Left cardiac atrium (tissue), 4 donors: ENCODE data around the gene SNX8. TPM values are rescaled to one million over a fixed set of nuclear protein-coding genes. Genes with fewer than 3 reads are reported as not detected.
"Not testable (repeated sequence)": the region's sequence is repeated elsewhere in the genome, so short reads cannot be mapped to it uniquely, and the experiment has no call there.

Experiments used
- ATAC-seq, 2 donors: fragments of 200-7000 bp; cut with Tn5 transposase; one replicate each; pipeline ENCODE4 v1.9.1; 2020; ENCODE audit warnings: mild to moderate bottlenecking in 2 of 2, moderate library complexity in 2 of 2
- DNase-seq: peaks from one replicate; pipeline ENCODE4 v3.0.0-alpha.2; 2020
- intact Hi-C, 2 donors: fragments of 100-400 bp; cut with DNase I; formaldehyde crosslinking; loops; one replicate each; pipeline versions ENCODE4 v1.14.1 to v1.15.1; 2022 to 2023
- total RNA-seq, 2 donors: library from RNA; stranded (reverse); fragmentation: NEBNext Ultra II Directional; extraction: Animal tissue kit (Norgen Biotek cat#: 25700); gene quantifications; one replicate each; pipeline ENCODE4 v1.2.1, GENCODE V29; 2021
- donor health status: DM: no; HTN: yes; CAD: no.
- donor health status: DM: no; HTN: yes; CAD: no; lungs with severe emphysema.
- donor health status: DM: yes; HTN: yes; CAD: no.
- donor health status: Dilated cardiomyopathy.

SNX8 gene
- total RNA-seq, 2 donors from 2014 or later: 31.3 to 38.5 TPM

DNA sequence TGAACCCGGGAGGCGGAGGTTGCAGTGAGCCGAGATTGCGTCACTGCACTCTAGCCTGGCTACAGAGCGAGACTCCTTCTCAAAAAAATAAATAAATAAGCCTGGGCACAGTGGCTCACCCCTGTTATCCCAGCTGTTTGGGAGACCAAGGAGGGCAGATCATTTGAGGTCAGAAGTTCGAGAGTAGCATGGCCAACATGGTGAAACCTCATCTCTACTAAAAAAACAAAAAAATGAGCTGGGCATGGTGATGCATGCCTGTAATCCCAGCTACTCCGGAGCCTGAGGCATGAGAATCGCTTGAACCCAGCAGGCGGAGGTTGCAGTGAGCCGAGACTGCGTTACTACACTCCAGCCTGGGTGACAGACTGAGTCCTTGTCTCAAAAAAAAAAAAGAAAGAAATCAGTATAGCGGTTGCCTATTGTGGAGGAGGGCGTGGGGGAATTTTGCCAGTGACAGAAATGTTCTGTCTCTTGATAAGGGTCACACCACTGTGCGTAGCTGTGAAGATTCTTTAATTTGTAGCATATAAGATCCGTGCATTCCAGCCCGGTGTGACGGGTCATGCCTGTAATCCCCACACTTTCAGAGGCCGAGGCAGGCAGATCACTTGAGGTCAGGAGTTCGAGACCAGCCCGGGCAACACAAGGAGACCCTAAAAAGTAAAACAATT, 22.5 kb upstream of the SNX8 start:
- ATAC-seq: no peak
- intact Hi-C loops: no loop called here
- DNase-seq: no peak

DNA sequence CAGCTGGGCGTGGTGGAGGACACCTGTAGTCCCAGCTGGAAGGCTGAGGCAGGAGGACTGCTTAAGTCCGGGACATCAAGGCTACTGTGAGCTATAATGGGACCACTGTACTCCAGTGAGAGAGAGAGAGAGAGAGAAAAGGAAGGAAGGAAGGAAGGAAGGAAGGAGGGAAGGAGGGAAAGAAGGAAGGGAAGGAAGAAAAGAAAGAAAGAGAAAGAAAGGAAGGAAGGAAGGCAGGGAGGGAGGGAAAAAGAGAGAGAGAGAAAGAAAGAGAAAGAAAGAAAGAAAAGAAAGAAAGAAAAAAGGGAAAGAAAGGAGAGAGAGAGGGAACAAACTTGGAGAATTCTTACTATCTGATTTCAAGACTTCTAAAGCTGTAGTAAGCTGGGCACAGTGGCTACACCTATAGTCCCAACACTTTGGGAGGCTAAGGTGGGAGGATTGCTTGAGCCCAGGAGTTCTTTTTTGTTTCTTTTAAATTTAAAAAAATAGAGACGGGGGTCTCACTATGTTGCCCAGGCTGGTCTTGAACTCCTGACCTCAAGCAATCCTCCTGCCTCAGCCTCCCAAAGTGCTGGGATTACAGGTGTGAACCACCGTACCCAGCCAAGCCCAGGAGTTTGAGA, 18.5 kb upstream of the SNX8 start:
- ATAC-seq, intact Hi-C loops, DNase-seq: not testable (repeated sequence)

DNA sequence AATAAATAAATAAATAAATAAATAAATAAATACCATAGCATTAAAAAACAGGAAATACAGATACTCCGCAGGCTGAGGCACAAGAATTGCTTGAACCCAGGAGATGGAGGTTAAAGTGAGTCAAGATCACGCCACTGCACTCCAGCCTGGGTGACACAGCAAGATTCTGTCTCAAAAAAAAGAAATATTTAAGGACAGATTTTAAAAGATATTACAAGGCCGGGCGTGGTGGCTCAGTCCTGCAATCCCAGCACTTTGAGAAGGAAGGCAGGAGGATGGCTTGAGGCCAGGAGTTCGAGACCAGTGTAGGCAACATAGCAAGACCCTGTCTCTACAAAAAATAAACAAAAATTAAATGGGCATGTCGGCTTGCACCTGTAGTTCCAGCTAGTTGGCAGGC, 17.5 kb upstream of the SNX8 start:
- intact Hi-C loops: no loop called here
- ATAC-seq (no peak), DNase-seq (no peak)

DNA sequence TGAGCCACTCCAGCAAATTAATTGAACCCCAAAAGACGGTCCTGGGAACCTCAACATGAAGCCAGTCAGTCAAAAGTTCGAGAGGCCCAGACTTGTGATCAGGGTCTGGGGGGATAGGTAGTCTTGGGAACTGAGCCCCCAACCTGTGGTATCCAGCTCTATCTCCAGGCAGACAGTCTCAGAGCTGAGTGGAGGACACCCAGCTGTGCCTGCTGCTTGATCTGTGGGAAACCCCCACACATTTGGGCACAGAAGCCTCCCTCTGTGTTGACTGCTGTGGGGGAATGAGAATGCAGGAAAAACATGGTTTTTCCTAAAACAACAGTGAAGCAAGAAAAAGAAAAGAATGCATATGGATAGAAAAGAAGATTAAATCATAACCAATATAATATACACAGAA, 16.3 kb upstream of the SNX8 start:
- intact Hi-C loops: no loop called here
- ATAC-seq: no peak
- no peak for DNase-seq

DNA sequence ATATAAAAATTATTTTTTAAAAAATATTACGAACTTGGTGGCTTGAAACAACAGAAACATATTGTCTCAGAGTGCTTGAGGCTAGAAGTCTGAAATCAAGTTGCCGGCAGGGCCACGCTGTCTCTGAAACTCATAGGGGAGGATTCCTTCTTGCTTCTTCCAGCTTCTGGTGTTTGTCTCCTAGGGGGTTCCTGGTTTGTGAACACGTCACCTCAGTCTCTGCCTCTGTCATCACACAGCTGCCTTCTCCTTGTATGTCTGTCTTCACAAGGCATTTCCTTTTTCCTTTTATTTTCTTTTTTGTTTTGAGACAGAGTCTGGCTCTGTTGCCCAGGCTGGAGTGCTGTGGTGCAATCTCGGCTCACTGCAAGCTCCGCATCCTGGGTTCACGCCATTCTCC, 12.7 kb upstream of the SNX8 start:
- intact Hi-C loops: no loop called here
- peak in 1 of 2 donors; percentile 34 for ATAC-seq

DNA sequence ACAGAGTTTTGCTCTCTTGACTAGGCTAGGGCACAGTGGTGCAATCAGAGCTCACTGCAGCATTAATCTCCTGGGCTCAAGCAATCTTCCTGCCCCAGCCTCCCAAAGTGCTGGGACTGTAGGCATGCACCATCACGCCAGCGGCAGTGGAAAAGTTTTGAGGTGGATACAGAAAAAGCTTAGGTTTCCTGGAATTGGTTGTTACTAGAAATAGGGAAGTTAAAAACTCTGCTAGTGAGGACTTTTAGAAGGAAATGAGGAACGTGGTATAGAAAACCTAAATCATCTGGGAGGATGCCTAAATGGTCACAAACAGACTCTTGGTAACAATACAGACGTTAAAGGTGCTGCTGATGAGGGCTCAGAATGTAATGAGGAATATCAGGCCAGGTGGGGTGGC, 10.9 kb upstream of the SNX8 start:
- ATAC-seq (peak; percentile 12 to 43), DNase-seq (no peak)
- intact Hi-C loops: no loop called here

More for the DNA sequence above, 12.7 kb upstream of the SNX8 start:
- no peak for DNase-seq

DNA sequence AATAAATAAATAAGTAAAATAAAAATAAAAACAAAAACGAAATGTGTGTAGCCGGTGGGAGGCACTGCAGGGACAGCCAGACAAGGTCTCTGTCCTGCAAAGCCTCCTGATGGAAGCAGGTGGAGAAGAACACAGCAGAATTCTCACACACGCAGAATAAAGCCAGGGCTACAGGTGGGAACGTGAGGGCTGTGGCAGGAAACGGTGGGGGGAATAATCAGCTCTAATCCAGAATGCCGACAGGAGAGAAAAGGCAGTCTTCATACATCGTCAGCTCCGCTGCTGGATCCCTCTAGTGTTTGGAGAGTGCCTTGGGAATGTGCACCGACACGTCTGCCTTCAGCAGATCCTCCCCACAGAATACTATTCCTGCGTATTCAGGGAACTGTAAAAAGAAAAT, 6.8 kb upstream of the SNX8 start:
- no peak for DNase-seq
- ATAC-seq: no peak
- intact Hi-C loops: no loop called here

DNA sequence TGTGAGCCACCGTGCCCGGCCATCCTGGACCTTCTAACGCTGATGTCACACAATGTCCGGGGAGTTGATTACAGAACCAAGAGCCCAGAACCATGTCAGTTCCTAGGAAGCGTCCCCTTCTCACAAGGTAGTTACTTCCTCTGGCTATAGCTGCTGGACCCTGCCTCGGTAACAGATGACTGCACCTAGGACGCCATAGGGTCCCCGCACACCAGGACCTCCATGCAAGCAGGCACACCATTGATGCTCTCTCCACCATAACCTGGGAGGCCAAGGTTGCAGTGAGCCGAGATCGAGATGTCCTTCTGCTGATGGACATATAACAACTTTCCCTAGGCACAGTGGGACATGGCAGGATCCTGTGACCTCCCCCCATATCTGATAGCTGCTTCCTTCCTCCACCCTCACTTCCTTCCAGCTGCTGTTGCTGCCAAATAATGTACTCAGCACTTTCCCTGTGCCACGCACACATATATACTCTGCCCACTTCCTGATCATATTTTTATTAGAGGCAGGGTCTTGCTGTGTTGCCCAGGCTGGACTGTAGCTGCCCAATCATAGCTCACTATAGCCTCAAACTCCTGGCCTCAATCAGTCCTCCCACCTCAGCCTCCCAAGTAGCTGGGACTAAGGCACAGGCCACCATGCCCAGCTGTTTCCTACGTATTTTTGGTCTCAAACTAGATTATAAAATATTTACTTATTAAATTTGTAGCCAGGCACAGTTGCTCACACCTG, 3.5 kb upstream of the SNX8 start:
- no peak for ATAC-seq
- intact Hi-C loops: no loop called here
- DNase-seq: no peak

DNA sequence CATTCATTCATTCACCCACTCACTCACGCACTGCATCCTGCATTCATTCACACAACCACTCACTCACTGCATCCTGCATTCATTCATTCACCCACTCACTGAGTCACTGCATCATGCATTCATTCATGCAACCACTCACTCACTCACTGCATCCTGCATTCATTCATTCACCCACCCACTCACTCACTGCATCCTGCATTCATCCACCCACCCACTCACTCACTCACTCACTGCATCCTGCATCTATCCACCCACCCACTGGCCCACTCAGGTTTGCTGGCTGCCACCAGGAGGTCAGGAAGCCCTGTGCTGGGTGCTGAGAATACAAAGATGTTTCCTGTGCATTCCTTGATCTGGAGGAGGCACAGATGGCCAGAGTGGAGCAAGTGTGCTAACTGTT, 2.3 kb upstream of the SNX8 start:
- ATAC-seq (no peak), DNase-seq (no peak)
- intact Hi-C loops: no loop called here

DNA sequence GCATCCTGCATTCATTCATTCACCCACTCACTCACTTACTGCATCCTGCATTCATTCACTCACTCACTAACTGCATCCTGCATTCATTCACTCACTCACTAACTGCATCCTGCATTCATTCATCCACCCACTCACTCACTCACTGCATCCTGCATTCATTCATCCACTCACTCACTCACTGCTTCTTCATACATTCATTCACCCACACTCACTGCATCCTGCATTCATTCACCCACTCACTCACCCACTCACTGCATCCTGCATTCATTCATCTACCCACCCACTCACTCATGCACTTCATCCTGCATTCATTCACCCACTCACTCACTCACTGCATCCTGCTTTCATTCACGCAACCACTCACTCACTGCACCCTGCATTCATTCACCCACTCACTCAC, 1.5 kb upstream of the SNX8 start:
- intact Hi-C loops: no loop called here
- DNase-seq: no peak
- no peak for ATAC-seq

DNA sequence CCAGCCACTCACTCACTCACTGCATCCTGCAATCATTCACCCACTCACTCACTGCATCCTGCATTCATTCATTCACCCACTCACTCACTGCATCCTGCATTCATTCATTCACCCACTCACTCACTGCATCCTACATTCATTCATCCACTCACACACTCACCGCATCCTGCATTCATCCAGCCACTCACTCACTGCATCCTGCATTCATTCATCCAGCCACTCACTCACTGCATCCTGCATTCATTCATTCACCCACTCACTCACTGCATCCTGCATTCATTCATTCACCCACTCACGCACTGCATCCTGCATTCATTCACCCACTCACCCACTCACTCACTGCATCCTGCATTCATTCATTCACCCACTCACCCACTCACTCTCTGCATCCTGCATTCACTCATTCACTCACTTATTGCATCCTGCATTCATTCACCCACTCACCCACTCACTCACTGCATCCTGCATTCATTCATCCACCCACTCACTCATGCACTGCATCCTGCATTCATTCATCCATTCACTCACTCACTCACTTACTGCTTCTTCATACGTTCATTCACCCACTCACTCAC, 802 bp upstream of the SNX8 start:
- intact Hi-C loops, ATAC-seq: not testable (repeated sequence)

DNA sequence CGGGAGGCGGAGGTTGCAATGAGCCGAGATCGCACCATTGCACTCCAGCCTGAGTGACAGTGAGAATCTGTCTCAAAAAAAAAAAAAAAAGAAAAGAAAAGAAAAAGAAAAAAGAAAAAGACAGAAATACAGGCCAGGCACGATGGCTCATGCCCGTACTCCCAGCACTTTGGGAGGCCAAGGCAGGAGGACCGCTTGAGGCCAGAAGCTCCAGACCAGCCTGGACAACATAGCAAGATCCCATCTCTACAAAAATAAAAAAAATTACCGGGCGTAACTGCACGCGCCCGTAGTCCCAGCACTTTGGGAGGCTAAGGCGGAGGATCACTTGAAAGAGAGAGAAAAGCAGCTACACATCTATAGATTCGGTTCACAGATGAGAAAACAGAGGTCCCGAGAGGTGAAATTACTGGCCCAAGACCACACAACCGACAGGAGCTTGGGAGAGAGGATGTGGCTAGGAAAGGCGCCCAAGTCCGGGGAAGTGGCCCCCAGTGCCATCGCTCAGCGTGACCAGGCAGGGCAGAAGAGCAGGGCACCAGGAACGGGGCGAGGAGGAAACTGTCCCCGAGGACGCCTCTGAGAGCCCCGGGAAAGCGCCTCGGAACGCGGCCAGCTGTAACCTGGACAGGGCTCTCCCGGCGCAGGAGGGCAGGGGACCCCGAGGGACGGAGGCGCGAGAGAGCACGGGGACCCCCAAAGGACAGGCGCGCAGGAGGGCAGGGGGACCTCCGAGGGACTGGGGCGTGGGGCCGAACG, 612 bp downstream of the SNX8 start:
- no peak for DNase-seq
- intact Hi-C loops: no loop called here
- ATAC-seq: peak; percentile 20 to 27

More for the DNA sequence above, 802 bp upstream of the SNX8 start:
- not testable (repeated sequence) for DNase-seq

DNA sequence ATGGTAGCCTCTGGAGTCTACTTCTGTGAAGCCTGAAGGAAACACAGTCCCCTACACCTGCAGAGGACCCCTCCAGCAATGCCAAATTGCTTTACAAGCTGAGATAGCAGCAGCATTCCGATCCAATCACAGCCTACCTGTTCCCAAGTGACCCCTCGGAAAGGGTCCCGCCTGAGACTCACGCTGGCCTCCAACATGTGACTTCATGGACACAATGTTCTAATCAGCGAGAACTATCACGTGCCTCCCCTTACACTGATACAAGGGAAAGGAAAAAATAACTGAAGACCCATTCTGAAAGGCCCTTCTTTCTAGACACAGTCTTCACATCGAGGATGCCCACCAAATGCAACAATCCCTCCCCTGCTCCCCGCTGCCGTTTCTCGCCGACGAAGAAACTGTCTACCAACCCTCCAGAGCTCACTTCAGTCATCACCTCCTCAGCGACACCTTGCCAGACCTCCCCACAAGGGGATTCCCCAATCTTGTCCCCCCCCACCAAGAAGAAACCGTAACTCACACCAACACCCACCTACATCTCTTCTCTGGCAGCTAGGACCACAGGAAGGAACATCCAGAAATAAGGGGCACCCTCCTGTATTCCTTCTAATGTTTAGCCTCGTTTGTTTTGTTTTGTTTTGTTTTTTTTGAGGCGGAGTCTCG, 1.8 kb downstream of the SNX8 start:
- ATAC-seq (no peak), DNase-seq (no peak)
- intact Hi-C loops: no loop called here

DNA sequence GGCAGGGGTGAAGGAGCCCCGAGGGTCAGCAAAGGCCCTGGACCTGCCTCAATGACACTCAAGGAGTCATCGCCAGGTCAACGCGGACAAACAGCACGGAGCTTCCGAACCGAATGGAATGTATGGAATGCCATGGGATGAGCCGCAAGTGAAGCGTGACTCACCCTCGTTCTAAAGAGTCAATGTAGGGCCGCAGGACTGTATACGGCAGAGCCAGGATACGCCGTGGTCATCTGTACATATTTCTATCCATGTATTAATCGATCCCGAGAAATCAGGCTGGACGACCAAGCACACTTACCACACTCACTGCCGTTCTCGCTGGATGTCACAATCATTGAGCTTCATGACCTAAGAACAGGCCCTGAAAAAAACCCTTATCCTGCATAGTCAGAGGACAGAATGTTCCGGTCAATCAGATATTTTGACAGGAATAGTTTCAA, 4.3 kb downstream of the SNX8 start:
- no peak for DNase-seq
- intact Hi-C loops: no loop called here
- peak in 1 of 2 donors; percentile 17 for ATAC-seq

DNA sequence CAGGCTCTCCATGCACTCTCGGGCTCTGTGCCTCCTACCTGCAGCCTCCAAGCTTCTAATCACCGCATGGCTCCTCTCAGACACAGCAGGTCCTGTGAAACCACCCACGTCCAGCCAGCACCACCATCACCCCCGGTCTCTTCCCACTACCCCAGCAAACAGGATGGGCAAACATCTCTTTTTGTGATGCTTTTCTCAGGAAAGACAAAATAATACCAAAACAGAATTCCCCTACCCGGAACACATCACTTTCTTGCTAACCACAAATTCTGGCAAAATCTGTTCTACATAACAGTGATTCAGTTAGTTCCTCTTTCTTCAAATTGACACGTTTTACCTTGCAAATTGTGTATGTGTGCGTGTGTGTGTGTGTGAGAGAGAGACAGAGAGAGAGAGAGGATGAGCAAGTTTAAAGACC, 6.5 kb downstream of the SNX8 start:
- intact Hi-C loops: no loop called here
- DNase-seq: no peak
- no peak for ATAC-seq

DNA sequence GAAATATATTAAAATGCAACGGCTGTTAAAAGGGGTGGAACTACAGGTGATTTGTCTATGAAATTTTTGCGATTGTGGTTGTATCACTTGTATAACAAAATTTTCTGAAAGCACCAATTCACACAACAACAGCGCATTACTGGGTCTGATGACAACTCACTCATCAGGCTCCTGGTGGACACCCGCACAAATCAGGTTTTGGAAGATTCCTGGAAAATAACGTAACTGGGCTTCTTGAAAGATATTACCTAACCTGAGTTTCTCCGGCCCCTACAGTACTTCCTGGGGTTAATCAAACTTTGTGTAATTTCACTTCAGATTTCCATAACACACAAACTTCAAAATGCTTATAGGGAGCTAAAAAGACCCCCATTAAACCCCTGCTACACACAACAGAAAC, 7.6 kb downstream of the SNX8 start:
- ATAC-seq (peak in 1 of 2 donors; percentile 36), DNase-seq (no peak)
- intact Hi-C loops: no loop called here

DNA sequence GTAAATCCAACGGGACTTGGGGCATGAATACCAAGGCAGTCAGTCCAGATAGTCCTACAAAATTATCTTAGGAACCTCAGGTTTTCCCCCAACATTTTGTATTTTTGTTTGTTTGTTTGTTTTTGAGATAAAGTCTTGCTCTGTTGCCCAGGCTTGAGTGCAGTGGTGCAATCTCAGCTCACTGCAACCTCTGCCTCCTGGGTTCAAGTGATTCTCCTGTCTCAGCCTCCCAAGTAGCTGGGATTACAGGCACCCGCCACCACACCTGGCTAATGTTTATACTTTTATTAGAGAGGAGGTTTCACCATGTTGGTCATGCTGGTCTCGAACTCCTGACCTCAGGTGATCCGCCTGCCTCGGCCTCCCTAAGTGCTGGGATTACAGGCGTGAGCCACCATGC, 9.0 kb downstream of the SNX8 start:
- DNase-seq, ATAC-seq, intact Hi-C loops: not testable (repeated sequence)

DNA sequence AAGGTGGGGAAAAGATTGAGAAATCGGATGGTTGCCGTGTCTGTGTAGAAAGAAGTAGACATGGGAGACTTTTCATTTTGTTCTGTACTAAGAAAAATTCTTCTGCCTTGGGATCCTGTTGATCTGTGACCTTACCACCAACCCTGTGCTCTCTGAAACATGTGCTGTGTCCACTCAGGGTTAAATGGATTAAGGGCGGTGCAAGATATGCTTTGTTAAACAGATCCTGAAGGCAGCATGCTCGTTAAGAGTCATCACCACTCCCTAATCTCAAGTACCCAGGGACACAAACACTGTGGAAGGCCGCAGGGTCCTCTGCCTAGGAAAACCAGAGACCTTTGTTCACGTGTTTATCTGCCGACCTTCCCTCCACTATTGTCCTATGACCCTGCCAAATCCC, 10.7 kb downstream of the SNX8 start:
- ATAC-seq, intact Hi-C loops: not testable (repeated sequence)

More for the DNA sequence above, 10.7 kb downstream of the SNX8 start:
- DNase-seq: not testable (repeated sequence)
